Trophoblast cell (in vitro differentiated cells and primary cell): ENCODE measurements around the gene TTC39A.
A peak's percentile ranks its signal among the peaks of the same experiment; 100 is the strongest.

Experiments used
- DNase-seq, 2 donors: peaks; one replicate each; pipeline ENCODE4 v3.0.0-alpha.2; 2016
- H2AFZ ChIP-seq: 2 replicates; pipeline ENCODE4 v1.6.1; 2013; ENCODE audit warnings: low read length, moderate library complexity, mild to moderate bottlenecking; ENCODE audit not compliant: insufficient read depth, poor library complexity
- H2AK5ac ChIP-seq: 2 replicates; pipeline ENCODE4 v1.6.1; 2013; ENCODE audit warnings: mild to moderate bottlenecking, low read length
- H2BK120ac ChIP-seq: 2 replicates; pipeline ENCODE4 v1.6.1; 2013; ENCODE audit warnings: low read length, mild to moderate bottlenecking, moderate library complexity; ENCODE audit not compliant: insufficient read depth, poor library complexity
- H2BK12ac ChIP-seq: 2 replicates; pipeline ENCODE4 v1.6.1; 2013; ENCODE audit warnings: mild to moderate bottlenecking, low read length, moderate library complexity
- H2BK5ac ChIP-seq: 2 replicates; pipeline ENCODE4 v1.6.1; 2013; ENCODE audit warnings: low read length, low read depth, moderate library complexity, mild to moderate bottlenecking; ENCODE audit not compliant: poor library complexity
- H3K14ac ChIP-seq: 2 replicates; pipeline ENCODE4 v1.6.1; 2013; ENCODE audit warnings: mild to moderate bottlenecking, low read length
- H3K18ac ChIP-seq: 2 replicates; pipeline ENCODE4 v1.6.1; 2013; ENCODE audit warnings: mild to moderate bottlenecking, low read length
- H3K23ac ChIP-seq: 2 replicates; pipeline ENCODE4 v1.6.1; 2013; ENCODE audit warnings: low read length
- H3K27ac ChIP-seq: 2 replicates; pipeline ENCODE4 v1.5.1; 2013; ENCODE audit warnings: low read depth, mild to moderate bottlenecking, inconsistent platforms, low read length, moderate library complexity
- H3K27me3 ChIP-seq: 2 replicates; pipeline ENCODE4 v1.6.1; 2013; ENCODE audit warnings: inconsistent platforms, mild to moderate bottlenecking, low read length, moderate library complexity; ENCODE audit not compliant: insufficient read depth
- H3K36me3 ChIP-seq, 2 experiments: 1 replicate in 1 of 2; 2 replicates in 1 of 2; pipeline ENCODE4 v1.6.1; 2013; ENCODE audit warnings: low read length in 2 of 2, mild to moderate bottlenecking in 2 of 2, moderate library complexity in 1 of 2; ENCODE audit not compliant: insufficient read depth in 2 of 2, control insufficient read depth in 1 of 2
- H3K4ac ChIP-seq: 2 replicates; pipeline ENCODE4 v1.6.1; 2013; ENCODE audit warnings: low read depth, mild to moderate bottlenecking, low read length, moderate library complexity
- H3K4me1 ChIP-seq, 2 experiments: 1 replicate in 1 of 2; 2 replicates in 1 of 2; pipeline ENCODE4 v1.6.1; 2013; ENCODE audit warnings: low read length in 2 of 2, mild to moderate bottlenecking in 2 of 2, moderate library complexity in 1 of 2; ENCODE audit not compliant: insufficient read depth in 2 of 2, control insufficient read depth in 1 of 2
- H3K4me2 ChIP-seq: 2 replicates; pipeline ENCODE4 v1.6.1; 2013; ENCODE audit warnings: inconsistent platforms, mild to moderate bottlenecking, low read length, moderate library complexity
- H3K4me3 ChIP-seq: 2 replicates; pipeline ENCODE4 v1.5.1; 2013; ENCODE audit warnings: mild to moderate bottlenecking, low read depth, low read length, inconsistent platforms
- H3K79me1 ChIP-seq: one replicate; pipeline ENCODE4 v1.6.1; 2013; ENCODE audit warnings: low read length
- H3K79me2 ChIP-seq: 2 replicates; pipeline ENCODE4 v1.6.1; 2013; ENCODE audit warnings: low read length, mild to moderate bottlenecking; ENCODE audit not compliant: control insufficient read depth, insufficient read depth, poor library complexity
- H3K9ac ChIP-seq: 2 replicates; pipeline ENCODE4 v1.6.1; 2013; ENCODE audit warnings: mild to moderate bottlenecking, low read length
- H3K9me3 ChIP-seq: 2 replicates; pipeline ENCODE4 v1.6.1; 2013; ENCODE audit warnings: low read depth, mild to moderate bottlenecking, control low read depth, inconsistent platforms, low read length; ENCODE audit not compliant: insufficient read depth
- H4K12ac ChIP-seq: 2 replicates; pipeline ENCODE4 v1.6.1; 2013; ENCODE audit warnings: low read depth, mild to moderate bottlenecking, low read length, moderate library complexity
- H4K8ac ChIP-seq: 2 replicates; pipeline ENCODE4 v1.6.1; 2013; ENCODE audit warnings: low read depth, mild to moderate bottlenecking, low read length, moderate library complexity
- H4K91ac ChIP-seq: one replicate; pipeline ENCODE4 v1.6.1; 2013; ENCODE audit warnings: low read depth, mild to moderate bottlenecking, low read length, moderate library complexity
- WGBS: extraction: QIAGEN DNeasy Blood & Tissue Kit; methylation state at CpG from one replicate; pipeline ENCODE4 v1.1.7; 2013; ENCODE audit warnings: missing lambda C conversion rate; ENCODE audit not compliant: insufficient read length, insufficient coverage; ENCODE audit errors: extremely low coverage; 5-methylcytosine and 5-hydroxymethylcytosine counted together

The TTC39A gene

GRCh38 chr1:51354416-51354815, 24.1 kb upstream of the TTC39A start:
- Histone ChIP-seq H4K8ac (no peak overlapping the region), H3K79me2 (no peaks in the 10 kb centered on the region), H3K36me3 (peaks cover 6 to 12% of the 10 kb centered on the region in 2 experiments), H3K9me3 (no peaks in the 10 kb centered on the region), H3K79me1 (no peaks in the 10 kb centered on the region), H4K12ac (no peak overlapping the region), H3K14ac (no peak overlapping the region), H3K4me3 (no peak overlapping the region), H3K27me3 (no peaks in the 10 kb centered on the region), H3K4ac (no peak overlapping the region), H2AK5ac (no peak overlapping the region), H2BK120ac (no peak overlapping the region), H3K4me2 (no peak overlapping the region), H4K91ac (no peak overlapping the region), H3K23ac (no peak overlapping the region), H3K9ac (no peak overlapping the region), H2BK5ac (no peak overlapping the region), H3K4me1 (no peaks in the 10 kb centered on the region), H2BK12ac (no peak overlapping the region), H3K18ac (no peak overlapping the region), H2AFZ (no peak overlapping the region), H3K27ac (no peak overlapping the region)
- no CpG with 5 or more reads among the region's 3 CpGs for WGBS
- no peak for DNase-seq

GRCh38 chr1:51351907-51352306, 21.5 kb upstream of the TTC39A start:
- no peak overlapping the region for H3K18ac ChIP-seq
- no peak overlapping the region for H3K9ac ChIP-seq
- no peak overlapping the region for H2AFZ ChIP-seq
- no peak overlapping the region for H3K27ac ChIP-seq
- H3K23ac ChIP-seq: no peak overlapping the region
- H3K27me3 ChIP-seq: no peaks in the 10 kb centered on the region
- no peaks in the 10 kb centered on the region for H3K79me1 ChIP-seq
- H2BK120ac ChIP-seq: no peak overlapping the region
- H4K91ac ChIP-seq: no peak overlapping the region
- H3K36me3 ChIP-seq: peaks cover 5% of the 10 kb centered on the region in 2 experiments
- no peaks in the 10 kb centered on the region for H3K9me3 ChIP-seq
- H2AK5ac ChIP-seq: no peak overlapping the region
- H3K4me1 ChIP-seq: no peaks in the 10 kb centered on the region
- no peak overlapping the region for H2BK12ac ChIP-seq
- H3K4ac ChIP-seq: no peak overlapping the region
- H3K4me2 ChIP-seq: no peak overlapping the region
- H3K14ac ChIP-seq: no peak overlapping the region
- WGBS: no CpG with 5 or more reads among the region's 1 CpG
- no peak overlapping the region for H4K12ac ChIP-seq
- H4K8ac ChIP-seq: no peak overlapping the region
- DNase-seq: no peak
- no peaks in the 10 kb centered on the region for H3K79me2 ChIP-seq
- no peak overlapping the region for H2BK5ac ChIP-seq
- H3K4me3 ChIP-seq: no peak overlapping the region

- DNase-seq: peak in 1 of 2 donors; percentile 40
- H4K8ac ChIP-seq: no peak overlapping the region
- no peak overlapping the region for H3K27ac ChIP-seq
- H3K27me3 ChIP-seq: no peaks in the 10 kb centered on the region
- H3K79me1 ChIP-seq: no peaks in the 10 kb centered on the region
- no peak overlapping the region for H2BK5ac ChIP-seq
- no peak overlapping the region for H4K12ac ChIP-seq
- H2AFZ ChIP-seq: no peak overlapping the region
- H3K18ac ChIP-seq: no peak overlapping the region
- H3K4me1 ChIP-seq: peaks cover 8 to 15% of the 10 kb centered on the region in 2 experiments
- WGBS: no CpG with 5 or more reads among the region's 3 CpGs
- H4K91ac ChIP-seq: no peak overlapping the region
- H2BK12ac ChIP-seq: no peak overlapping the region
- no peaks in the 10 kb centered on the region for H3K79me2 ChIP-seq
- no peaks in the 10 kb centered on the region for H3K9me3 ChIP-seq
- no peak overlapping the region for H3K4me3 ChIP-seq
- no peak overlapping the region for H3K14ac ChIP-seq
- no peak overlapping the region for H2BK120ac ChIP-seq
- H3K4ac ChIP-seq: no peak overlapping the region
- no peak overlapping the region for H2AK5ac ChIP-seq
- H3K36me3 ChIP-seq: peaks cover 3 to 5% of the 10 kb centered on the region in 2 experiments
- H3K9ac ChIP-seq: no peak overlapping the region
- H3K23ac ChIP-seq: no peak overlapping the region
- no peak overlapping the region for H3K4me2 ChIP-seq
Measured at GRCh38 chr1:51349862-51350261, 19.5 kb upstream of the TTC39A start.

DNA sequence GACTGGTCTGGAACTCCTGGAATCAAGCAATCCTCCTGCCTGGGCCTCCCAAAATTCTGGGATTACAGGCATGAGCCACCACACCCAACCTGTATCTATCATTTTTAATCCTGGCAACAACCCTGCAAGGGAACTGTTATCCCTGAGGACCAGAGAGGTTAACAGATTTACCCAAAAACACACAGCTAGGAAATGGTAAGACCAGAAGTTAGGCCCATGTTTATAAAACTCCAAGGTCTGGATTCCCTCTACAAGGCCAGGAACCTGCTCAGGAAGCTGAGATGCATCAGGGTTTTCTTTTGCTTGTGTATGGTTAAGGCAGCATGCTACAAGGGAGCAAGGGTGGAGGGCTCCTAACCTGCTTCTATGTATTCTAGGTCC, 17.8 kb upstream of the TTC39A start:
- Histone ChIP-seq H3K4me3 (no peak overlapping the region), H3K27ac (no peak overlapping the region), H3K4me1 (peaks cover 12 to 21% of the 10 kb centered on the region in 2 experiments), H3K79me2 (peaks cover 3% of the 10 kb centered on the region), H3K79me1 (peaks cover 5% of the 10 kb centered on the region), H3K14ac (no peak overlapping the region), H3K9me3 (no peaks in the 10 kb centered on the region), H4K91ac (no peak overlapping the region), H2AK5ac (no peak overlapping the region), H2BK120ac (no peak overlapping the region), H3K27me3 (peaks cover 5% of the 10 kb centered on the region), H3K9ac (no peak overlapping the region), H3K18ac (no peak overlapping the region), H3K23ac (no peak overlapping the region), H2BK5ac (no peak overlapping the region), H4K8ac (no peak overlapping the region), H3K36me3 (no peaks in the 10 kb centered on the region), H2BK12ac (no peak overlapping the region), H3K4me2 (no peak overlapping the region), H2AFZ (no peak overlapping the region), H4K12ac (no peak overlapping the region), H3K4ac (no peak overlapping the region)
- no peak for DNase-seq
